A673 (cell line): Measurements from ENCODE around the gene ANXA4. TPM values are rescaled to one million over a fixed set of nuclear protein-coding genes. Genes with fewer than 3 reads are reported as not detected.
A peak's percentile ranks its signal among the peaks of the same experiment; 100 is the strongest.

Source experiments
- BruUV-seq: library from RNA; stranded (reverse); fragments of 400-500 nt; replicated peaks from 2 replicates; lab custom pipeline; 2021; lab: Mats Ljungman, UMichigan
- CTCF ChIA-PET: fragments of 300-600 bp; sonication (Branson Sonifier 250); formaldehyde crosslinking; loops from one replicate; lab custom pipeline; 2022; ENCODE audit warnings: antibody characterized with exemption; lab: Charles Lee
- POLR2A ChIA-PET: fragments of 300-600 bp; sonication (Branson Sonifier 250); formaldehyde crosslinking; loops from one replicate; lab custom pipeline; 2022; ENCODE audit warnings: antibody characterized with exemption; ENCODE audit not compliant: low non-redundant PET; lab: Charles Lee
- DNase-seq: peaks from one replicate; pipeline ENCODE4 v3.0.0-alpha.2; 2015; ENCODE audit warnings: low spot score
- H3K27ac ChIP-seq: fragments of 200-600 bp; sonication (generic); 2 replicates; pipeline ENCODE4 v1.5.1; 2016; ENCODE audit warnings: mixed run types, low read depth, mild to moderate bottlenecking, mixed read lengths, antibody characterized with exemption, low read length; ENCODE audit not compliant: poor library complexity, severe bottlenecking
- H3K27me3 ChIP-seq: fragments of 200-600 bp; sonication (generic); replicated peaks from 2 replicates; pipeline ENCODE4 v1.6.1; 2017; ENCODE audit warnings: mixed run types, low read depth, mild to moderate bottlenecking, mixed read lengths, antibody characterized with exemption, low read length; ENCODE audit not compliant: insufficient read depth, poor library complexity
- H3K36me3 ChIP-seq: fragments of 200-600 bp; sonication (generic); 2 replicates; pipeline ENCODE4 v1.6.1; 2016; ENCODE audit warnings: mixed run types, mild to moderate bottlenecking, mixed read lengths, antibody characterized with exemption, low read length; ENCODE audit not compliant: insufficient read depth, poor library complexity, severe bottlenecking
- H3K4me1 ChIP-seq: fragments of 200-600 bp; sonication (generic); 2 replicates; pipeline ENCODE4 v1.6.1; 2017; ENCODE audit warnings: mixed run types, mild to moderate bottlenecking, mixed read lengths, antibody characterized with exemption, low read length; ENCODE audit not compliant: insufficient read depth, poor library complexity, severe bottlenecking
- H3K4me3 ChIP-seq: fragments of 200-600 bp; sonication (generic); 2 replicates; pipeline ENCODE4 v1.5.1; 2016; ENCODE audit warnings: low read depth, mixed run types, mild to moderate bottlenecking, mixed read lengths, low read length; ENCODE audit not compliant: poor library complexity, severe bottlenecking
- H3K9me3 ChIP-seq: fragments of 200-600 bp; sonication (generic); 2 replicates; pipeline ENCODE4 v1.6.1; 2016; ENCODE audit warnings: mixed run types, low read depth, mild to moderate bottlenecking, mixed read lengths, antibody characterized with exemption, low read length; ENCODE audit not compliant: poor library complexity, severe bottlenecking
- CTCF ChIP-seq: fragments of 300-800, 200-600 bp; sonication (generic); conservative IDR thresholded peaks from 2 replicates; pipeline ENCODE4 v1.5.1; 2017; ENCODE audit warnings: low read depth, mild to moderate bottlenecking, antibody characterized with exemption, low read length, moderate library complexity, mixed read lengths
- EZH2 ChIP-seq: fragments of 200-600 bp; sonication (generic); IDR thresholded peaks from 2 replicates; pipeline ENCODE4 v1.6.1; 2017; ENCODE audit warnings: borderline replicate concordance, low read depth, mild to moderate bottlenecking, mixed read lengths, antibody characterized with exemption, low read length; ENCODE audit not compliant: poor library complexity, severe bottlenecking
- intact Hi-C: fragments of 100-400 bp; cut with micrococcal nuclease; formaldehyde crosslinking; loops from one replicate; pipeline ENCODE4 v1.10.0; 2022; ENCODE audit not compliant: unreplicated experiment
- total RNA-seq: library from RNA; stranded (reverse); gene quantifications from 2 replicates; pipeline ENCODE4 v1.2.3, GENCODE V29; 2021

The ANXA4 gene
- total RNA-seq, 1 experiment from 2014 or later: 5.1 TPM

- H3K27ac ChIP-seq: no peak overlapping the region
- CTCF ChIA-PET: no interaction called here
- POLR2A ChIA-PET: no interaction called here
- no peak for DNase-seq
- no peak for TF ChIP-seq CTCF
- no peak for TF ChIP-seq EZH2
- H3K9me3 ChIP-seq: no peaks in the 10 kb centered on the region
- no peaks in the 10 kb centered on the region for H3K27me3 ChIP-seq
- BruUV-seq: no TSS peak
- H3K4me3 ChIP-seq: no peak overlapping the region
- intact Hi-C loops: no loop called here
- H3K4me1 ChIP-seq: no peaks in the 10 kb centered on the region
- H3K36me3 ChIP-seq: no peaks in the 10 kb centered on the region
Measured at GRCh38 chr2:69717861-69718273, 24.1 kb upstream of the ANXA4 start.

GRCh38 chr2:69718338-69718965 lies 23.5 kb upstream of the ANXA4 start:
- POLR2A ChIA-PET: interaction anchor here (0.6 kb wide), 1 partner anchor 31 kb away, joined by 6 read pairs; no protein-coding TSS in a partner anchor
- H3K4me3 ChIP-seq: no peak overlapping the region

GRCh38 chr2:69720404-69720803 lies 21.5 kb upstream of the ANXA4 start:
- Histone ChIP-seq H3K4me1 (no peaks in the 10 kb centered on the region), H3K36me3 (no peaks in the 10 kb centered on the region), H3K4me3 (no peak overlapping the region), H3K9me3 (no peaks in the 10 kb centered on the region), H3K27me3 (no peaks in the 10 kb centered on the region), H3K27ac (no peak overlapping the region)
- BruUV-seq: no TSS peak
- ChIA-PET CTCF (no interaction called here), POLR2A (no interaction called here)
- TF ChIP-seq EZH2: no peak
- peak; percentile 39; the same call in 1 of the 2 replicates for TF ChIP-seq CTCF
- no peak for DNase-seq
- intact Hi-C loops: loop anchor here (10.0 kb wide), 1 partner anchor 174 kb away; the partner anchor contains the start of gene SNRNP27

More at GRCh38 chr2:69718338-69718965, 23.5 kb upstream of the ANXA4 start:
- Histone ChIP-seq H3K36me3 (no peaks in the 10 kb centered on the region), H3K27ac (no peak overlapping the region), H3K27me3 (no peaks in the 10 kb centered on the region), H3K9me3 (no peaks in the 10 kb centered on the region), H3K4me1 (no peaks in the 10 kb centered on the region)
- intact Hi-C loops: no loop called here
- CTCF ChIA-PET: interaction anchor here (0.7 kb wide), 1 partner anchor 180 kb away, joined by 6 read pairs; no protein-coding TSS in a partner anchor
- TF ChIP-seq CTCF (no peak), EZH2 (no peak)
- no peak for DNase-seq
- no TSS peak for BruUV-seq
